IMR-90 (cell line): ENCODE data around the gene TEAD1. TPM values are rescaled to one million over a fixed set of nuclear protein-coding genes. Genes with fewer than 3 reads are reported as not detected.

Source experiments
- ATAC-seq: fragments of 200-7000 bp; cut with Tn5 transposase; 2 replicates; pipeline ENCODE4 v1.9.1; 2020; ENCODE audit warnings: low read depth, mild to moderate bottlenecking, moderate library complexity
- BruUV-seq: library from RNA; stranded (reverse); fragments of 400-500 nt; replicated peaks from 2 replicates; lab custom pipeline; 2021; lab: Mats Ljungman, UMichigan
- CTCF ChIA-PET: fragments of 300-600 bp; formaldehyde crosslinking; extraction: SDS; loops from one replicate; lab custom pipeline; 2021; ENCODE audit warnings: antibody characterized with exemption; lab: Yijun Ruan, JAX
- POLR2A ChIA-PET: fragments of 300-600 bp; sonication (Branson Sonifier 250); formaldehyde crosslinking; loops from one replicate; lab custom pipeline; 2022; ENCODE audit warnings: antibody characterized with exemption; ENCODE audit not compliant: unreplicated experiment; lab: Charles Lee
- DNase-seq: peaks from one replicate; pipeline ENCODE4 v3.0.0; 2013
- H2AFZ ChIP-seq: replicated peaks from 2 replicates; pipeline ENCODE3; 2013; ENCODE audit warnings: low read length, mild to moderate bottlenecking; ENCODE audit not compliant: poor library complexity
- H2AK5ac ChIP-seq: 2 replicates; pipeline ENCODE4 v1.6.1; 2013; ENCODE audit warnings: low read depth, low read length, inconsistent platforms
- H2AK9ac ChIP-seq: replicated peaks from 2 replicates; pipeline ENCODE3; 2013; ENCODE audit warnings: mild to moderate bottlenecking, low read depth, low read length, moderate library complexity; ENCODE audit not compliant: poor library complexity
- H2BK120ac ChIP-seq: 2 replicates; pipeline ENCODE4 v1.6.1; 2013; ENCODE audit warnings: low read depth, low read length, inconsistent platforms
- H2BK15ac ChIP-seq: 3 replicates; pipeline ENCODE4 v1.6.1; 2013; ENCODE audit warnings: low read depth, low read length, inconsistent platforms
- H2BK20ac ChIP-seq: 2 replicates; pipeline ENCODE4 v1.6.1; 2013; ENCODE audit warnings: low read depth, mild to moderate bottlenecking, inconsistent platforms, low read length, moderate library complexity
- H2BK5ac ChIP-seq: 2 replicates; pipeline ENCODE4 v1.6.1; 2013; ENCODE audit warnings: mild to moderate bottlenecking, low read depth, low read length, inconsistent platforms; ENCODE audit not compliant: poor library complexity, severe bottlenecking
- H3K14ac ChIP-seq: replicated peaks from 2 replicates; pipeline ENCODE4 v1.6.1; 2013; ENCODE audit warnings: low read depth, low read length, inconsistent platforms
- H3K18ac ChIP-seq: 2 replicates; pipeline ENCODE4 v1.6.1; 2013; ENCODE audit warnings: low read depth, low read length, control low read depth
- H3K23ac ChIP-seq: 2 replicates; pipeline ENCODE4 v1.6.1; 2013; ENCODE audit warnings: low read depth, low read length, inconsistent platforms
- H3K27ac ChIP-seq: 2 replicates; pipeline ENCODE4 v1.5.1; 2013; ENCODE audit warnings: mild to moderate bottlenecking, control low read depth, low read length; ENCODE audit not compliant: insufficient read depth
- H3K27me3 ChIP-seq: 2 replicates; pipeline ENCODE4 v1.6.1; 2013; ENCODE audit warnings: low read length; ENCODE audit not compliant: control insufficient read depth, insufficient read depth
- H3K36me3 ChIP-seq: 2 replicates; pipeline ENCODE4 v1.6.1; 2013; ENCODE audit warnings: low read length, mixed read lengths; ENCODE audit not compliant: control insufficient read depth, insufficient read depth
- H3K4ac ChIP-seq: 2 replicates; pipeline ENCODE4 v1.6.1; 2013; ENCODE audit warnings: low read depth, low read length, inconsistent platforms
- H3K4me1 ChIP-seq: 2 replicates; pipeline ENCODE4 v1.6.1; 2013; ENCODE audit warnings: low read length, mixed read lengths; ENCODE audit not compliant: control insufficient read depth, insufficient read depth
- H3K4me2 ChIP-seq: 2 replicates; pipeline ENCODE4 v1.6.1; 2013; ENCODE audit warnings: low read depth, mild to moderate bottlenecking, control low read depth, low read length, moderate library complexity
- H3K4me3 ChIP-seq: 2 replicates; pipeline ENCODE4 v1.5.1; 2013; ENCODE audit warnings: low read depth, mild to moderate bottlenecking, control low read depth, low read length, moderate library complexity; ENCODE audit not compliant: insufficient read depth
- H3K56ac ChIP-seq: 2 replicates; pipeline ENCODE4 v1.6.1; 2013; ENCODE audit warnings: low read length, inconsistent platforms; ENCODE audit not compliant: insufficient read depth; ENCODE audit errors: extremely low read depth
- H3K79me1 ChIP-seq, 2 experiments: 2 replicates each; pipeline ENCODE4 v1.6.1; 2013; ENCODE audit warnings: low read length in 2 of 2, inconsistent platforms in 1 of 2, low read depth in 1 of 2
- H3K9ac ChIP-seq: 2 replicates; pipeline ENCODE4 v1.6.1; 2013; ENCODE audit warnings: low read depth, low read length, control low read depth
- H3K9me1 ChIP-seq: 2 replicates; pipeline ENCODE4 v1.6.1; 2013; ENCODE audit warnings: low read length, inconsistent platforms; ENCODE audit not compliant: insufficient read depth
- H3K9me3 ChIP-seq: 2 replicates; pipeline ENCODE4 v1.6.1; 2013; ENCODE audit warnings: low read length; ENCODE audit not compliant: control insufficient read depth, insufficient read depth
- H4K20me1 ChIP-seq: 2 replicates; pipeline ENCODE4 v1.6.1; 2013; ENCODE audit warnings: low read length, inconsistent platforms; ENCODE audit not compliant: insufficient read depth
- H4K5ac ChIP-seq: 2 replicates; pipeline ENCODE4 v1.6.1; 2013; ENCODE audit warnings: mild to moderate bottlenecking, low read depth, low read length, control low read depth
- H4K8ac ChIP-seq, 2 experiments: 2 replicates each; pipeline ENCODE4 v1.6.1; 2013; ENCODE audit warnings: low read depth in 2 of 2, low read length in 2 of 2, control low read depth in 1 of 2, inconsistent platforms in 1 of 2
- H4K91ac ChIP-seq: 2 replicates; pipeline ENCODE4 v1.6.1; 2013; ENCODE audit warnings: low read depth, low read length, inconsistent platforms; ENCODE audit not compliant: insufficient read depth
- FOS ChIP-seq: fragments of 150-350 bp; IDR thresholded peaks from 2 replicates; pipeline ENCODE4 v1.6.1; 2016; ENCODE audit warnings: low read depth, low read length
- MAZ ChIP-seq: IDR thresholded peaks from 2 replicates; pipeline ENCODE4 v1.6.1; 2012; ENCODE audit warnings: low read depth, mild to moderate bottlenecking, low read length, improper control_type of control experiment, moderate library complexity, borderline replicate concordance
- MXI1 ChIP-seq: IDR thresholded peaks from 2 replicates; pipeline ENCODE4 v1.6.1; 2012; ENCODE audit warnings: low read depth, mild to moderate bottlenecking, low read length, moderate library complexity, borderline replicate concordance
- RAD21 ChIP-seq: IDR thresholded peaks from 2 replicates; pipeline ENCODE4 v1.6.1; 2012; ENCODE audit warnings: low read length, improper control_type of control experiment
- RCOR1 ChIP-seq: IDR thresholded peaks from 2 replicates; pipeline ENCODE4 v1.6.1; 2012; ENCODE audit warnings: mild to moderate bottlenecking, low read length, improper control_type of control experiment; ENCODE audit not compliant: insufficient replicate concordance
- WGBS, 2 experiments: methylation state at CpG; one replicate each; pipeline versions ENCODE4 v1.1.5 to v1.1.7; 2013; ENCODE audit warnings: missing lambda C conversion rate in 2 of 2; ENCODE audit not compliant: insufficient read length in 1 of 2; ENCODE audit errors: extremely low coverage in 2 of 2; 5-methylcytosine and 5-hydroxymethylcytosine counted together
- dilution Hi-C: fragments of 300-500 bp; cut with HindIII; formaldehyde crosslinking; loops from one replicate; pipeline ENCODE4 v1.14.3; 2018; ENCODE audit warnings: low sequenced_read_pairs; ENCODE audit not compliant: unreplicated experiment
- in situ Hi-C: fragments of 300-500 bp; cut with MboI; formaldehyde crosslinking; loops from 3 replicates; pipeline ENCODE4 v1.14.3; 2019; ENCODE audit warnings: low sequenced_read_pairs, inconsistent platforms, mixed read lengths
- intact Hi-C: fragments of 100-400 bp; cut with micrococcal nuclease; formaldehyde crosslinking; loops from 2 replicates; pipeline ENCODE4 v1.10.0; 2022
- polyA plus RNA-seq, 3 experiments: library from polyadenylated mRNA; depleted of rRNA; stranded (reverse); fragments of >200 nt; gene quantifications; 2 replicates each; pipeline ENCODE4 v1.2.3, GENCODE V29; 2012; ENCODE audit warnings: low replicate concordance in 1 of 3
- total RNA-seq: library from RNA; depleted of rRNA; stranded (reverse); fragments of >200 nt; gene quantifications from 2 replicates; pipeline ENCODE4 v1.2.3, GENCODE V29; 2012
- TF ChIP-seq, protein P1 (sequence below): fragments of 150-350 bp; IDR thresholded peaks from 2 replicates; pipeline ENCODE4 v1.6.1; 2017; ENCODE audit warnings: mild to moderate bottlenecking, antibody characterized with exemption, low read length, low read depth

The TEAD1 gene
- total and polyA plus RNA-seq, 2 of the 4 experiments (the other 2 are of a cell fraction): 51.8 to 69.2 TPM

DNA sequence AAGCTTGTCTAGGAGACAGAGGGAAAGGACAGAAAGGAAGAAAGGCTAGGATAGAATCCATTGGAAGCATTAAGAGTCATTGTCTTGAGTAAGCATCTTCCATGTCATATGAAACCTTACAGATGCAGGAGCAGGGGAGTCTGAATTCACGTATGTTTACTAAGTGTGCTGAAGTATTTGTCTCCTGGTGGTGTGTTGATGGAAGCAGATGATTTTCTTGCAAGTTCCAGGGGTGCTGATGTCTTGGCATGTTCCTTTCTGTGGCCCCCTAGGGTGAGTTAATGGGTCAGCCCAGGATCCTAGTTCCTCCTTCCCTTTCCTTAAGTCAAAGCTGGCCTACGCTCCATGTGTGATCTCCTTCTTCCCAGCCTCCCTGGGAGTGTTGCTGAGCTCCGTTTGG lies 110.2 kb downstream of the TEAD1 start:
- Histone ChIP-seq H2BK120ac (no peak overlapping the region), H2AK5ac (no peak overlapping the region), H4K8ac (no peak overlapping the region), H3K79me1 (peaks cover 36 to 71% of the 10 kb centered on the region in 2 experiments), H3K27ac (peak overlapping the region; percentile 8; the same call in 1 of the 2 replicates), H4K20me1 (peaks cover 58% of the 10 kb centered on the region), H2BK5ac (peak overlapping the region; percentile 24), H3K23ac (0 out of 2 replicates have a peak overlapping the region, but pooled peaks have one; percentile 48), H3K9me1 (peaks cover 38% of the 10 kb centered on the region), H3K18ac (0 out of 2 replicates have a peak overlapping the region, but pooled peaks have one; percentile 6), H2BK15ac (no peak overlapping the region), H3K36me3 (peaks cover 10% of the 10 kb centered on the region), H4K5ac (no peak overlapping the region), H3K56ac (no peak overlapping the region), H3K9ac (no peak overlapping the region), H4K91ac (no peak overlapping the region), H2AK9ac (no peak overlapping the region), H2AFZ (no peak overlapping the region), H3K9me3 (no peaks in the 10 kb centered on the region), H3K4ac (0 out of 2 replicates have a peak overlapping the region, but pooled peaks have one; percentile 4), H3K4me2 (peak overlapping the region; percentile 8; the same call in 1 of the 2 replicates), H3K4me1 (peaks cover 19% of the 10 kb centered on the region), H3K4me3 (no peak overlapping the region), H3K14ac (no peak overlapping the region), H3K27me3 (no peaks in the 10 kb centered on the region), H2BK20ac (no peak overlapping the region; the same call in 1 of the 2 replicates)
- TF ChIP-seq MXI1: no peak
- TF ChIP-seq FOS: no peak
- TF ChIP-seq RCOR1: no peak
- TF ChIP-seq, protein P1, sequence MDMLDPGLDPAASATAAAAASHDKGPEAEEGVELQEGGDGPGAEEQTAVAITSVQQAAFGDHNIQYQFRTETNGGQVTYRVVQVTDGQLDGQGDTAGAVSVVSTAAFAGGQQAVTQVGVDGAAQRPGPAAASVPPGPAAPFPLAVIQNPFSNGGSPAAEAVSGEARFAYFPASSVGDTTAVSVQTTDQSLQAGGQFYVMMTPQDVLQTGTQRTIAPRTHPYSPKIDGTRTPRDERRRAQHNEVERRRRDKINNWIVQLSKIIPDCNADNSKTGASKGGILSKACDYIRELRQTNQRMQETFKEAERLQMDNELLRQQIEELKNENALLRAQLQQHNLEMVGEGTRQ: no peak
- no peak for TF ChIP-seq RAD21
- TF ChIP-seq MAZ: no peak
- CTCF ChIA-PET: no interaction called here
- intact Hi-C loops: no loop called here
- dilution Hi-C loops: no loop called here
- BruUV-seq: no TSS peak
- DNase-seq: peak; percentile 79
- 0% methylated on average over 1 of the region's 3 CpGs; no CpG with 5 or more reads in 1 of the 2 experiments for WGBS, 2 experiments
- ATAC-seq: peak; percentile 63
- POLR2A ChIA-PET: no interaction called here
- in situ Hi-C loops: no loop called here
